GM12864 (cell line): ENCODE results near the gene SNX24.
"Not testable (repeated sequence)": the region's sequence is repeated elsewhere in the genome, so short reads cannot be mapped to it uniquely, and the experiment has no call there.

Experiments used
- DNase-seq: peaks from one replicate; pipeline ENCODE4 v3.0.0-alpha.2; 2011; ENCODE audit warnings: low read depth
- H3K4me3 ChIP-seq: 2 replicates; pipeline ENCODE4 v1.5.1; 2011; ENCODE audit warnings: mild to moderate bottlenecking, low read depth, low read length, control low read depth
- TF ChIP-seq, protein P1 (sequence below): IDR thresholded peaks from 2 replicates; pipeline ENCODE4 v1.5.1; 2011; ENCODE audit warnings: low read depth, mild to moderate bottlenecking, moderate library complexity, low read length, control low read depth, inconsistent platforms; ENCODE audit errors: missing control alignments

The SNX24 gene

DNA sequence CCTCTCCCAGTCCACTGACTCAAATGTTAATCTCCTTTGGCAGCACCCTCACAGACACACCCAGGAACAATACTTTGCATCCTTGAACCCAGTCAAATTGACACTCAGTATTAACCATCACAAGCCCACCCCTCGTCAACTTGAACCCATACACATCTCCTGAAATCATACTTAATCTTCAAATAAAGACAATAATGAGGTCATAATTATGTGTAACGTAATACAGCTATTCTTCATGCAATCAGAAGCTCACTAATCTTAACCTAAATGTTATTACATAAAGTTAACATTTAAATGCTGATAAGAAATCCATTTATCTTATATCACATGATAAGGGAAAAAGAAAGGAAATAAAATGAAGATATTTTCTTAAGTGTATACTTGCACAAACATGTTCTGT is 125.9 kb downstream of the SNX24 start:
- H3K4me3 ChIP-seq: no peak overlapping the region
- DNase-seq: no peak
- TF ChIP-seq, protein P1, sequence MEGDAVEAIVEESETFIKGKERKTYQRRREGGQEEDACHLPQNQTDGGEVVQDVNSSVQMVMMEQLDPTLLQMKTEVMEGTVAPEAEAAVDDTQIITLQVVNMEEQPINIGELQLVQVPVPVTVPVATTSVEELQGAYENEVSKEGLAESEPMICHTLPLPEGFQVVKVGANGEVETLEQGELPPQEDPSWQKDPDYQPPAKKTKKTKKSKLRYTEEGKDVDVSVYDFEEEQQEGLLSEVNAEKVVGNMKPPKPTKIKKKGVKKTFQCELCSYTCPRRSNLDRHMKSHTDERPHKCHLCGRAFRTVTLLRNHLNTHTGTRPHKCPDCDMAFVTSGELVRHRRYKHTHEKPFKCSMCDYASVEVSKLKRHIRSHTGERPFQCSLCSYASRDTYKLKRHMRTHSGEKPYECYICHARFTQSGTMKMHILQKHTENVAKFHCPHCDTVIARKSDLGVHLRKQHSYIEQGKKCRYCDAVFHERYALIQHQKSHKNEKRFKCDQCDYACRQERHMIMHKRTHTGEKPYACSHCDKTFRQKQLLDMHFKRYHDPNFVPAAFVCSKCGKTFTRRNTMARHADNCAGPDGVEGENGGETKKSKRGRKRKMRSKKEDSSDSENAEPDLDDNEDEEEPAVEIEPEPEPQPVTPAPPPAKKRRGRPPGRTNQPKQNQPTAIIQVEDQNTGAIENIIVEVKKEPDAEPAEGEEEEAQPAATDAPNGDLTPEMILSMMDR: no peak

DNA sequence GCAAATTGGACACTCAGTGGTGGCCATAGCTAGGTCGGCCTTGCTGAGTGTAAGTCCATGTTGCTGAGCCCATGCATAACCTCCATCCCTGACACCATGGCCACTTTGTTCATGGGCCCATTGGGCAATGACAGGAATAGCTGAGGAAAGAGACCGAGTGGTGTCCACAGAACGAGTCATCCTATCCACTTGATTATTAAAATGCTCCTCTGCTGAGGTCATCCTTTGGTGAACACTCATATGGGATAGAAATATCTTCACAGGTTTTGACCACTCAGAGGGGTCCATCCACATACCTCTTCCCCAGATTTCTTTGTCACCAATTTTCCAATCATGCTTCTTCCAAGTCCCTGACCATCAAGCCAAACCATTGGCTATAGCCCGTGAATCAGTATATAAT is 127.5 kb downstream of the SNX24 start:
- H3K4me3 ChIP-seq: no peak overlapping the region
- DNase-seq: no peak
- TF ChIP-seq, protein P1: no peak

DNA sequence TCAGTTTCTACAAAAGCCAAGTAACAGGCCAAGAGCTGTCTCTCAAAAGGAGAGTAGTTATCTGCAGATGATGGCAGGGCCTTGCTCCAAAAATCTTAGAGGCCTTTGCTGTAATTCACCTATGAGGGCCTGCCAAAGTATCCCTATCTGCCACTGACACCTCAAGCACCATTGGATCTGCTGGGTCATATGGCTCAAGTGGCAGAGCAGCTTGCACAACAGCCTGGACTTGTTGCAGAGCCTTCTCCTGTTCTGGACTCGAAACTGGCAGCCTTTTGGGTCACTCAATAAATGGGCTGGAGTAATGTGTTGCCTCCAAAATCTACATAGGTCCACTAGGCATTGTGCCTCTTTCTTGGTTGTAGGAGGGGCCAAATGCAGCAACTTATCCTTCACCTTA is 128.3 kb downstream of the SNX24 start:
- DNase-seq, H3K4me3 ChIP-seq: not testable (repeated sequence)

DNA sequence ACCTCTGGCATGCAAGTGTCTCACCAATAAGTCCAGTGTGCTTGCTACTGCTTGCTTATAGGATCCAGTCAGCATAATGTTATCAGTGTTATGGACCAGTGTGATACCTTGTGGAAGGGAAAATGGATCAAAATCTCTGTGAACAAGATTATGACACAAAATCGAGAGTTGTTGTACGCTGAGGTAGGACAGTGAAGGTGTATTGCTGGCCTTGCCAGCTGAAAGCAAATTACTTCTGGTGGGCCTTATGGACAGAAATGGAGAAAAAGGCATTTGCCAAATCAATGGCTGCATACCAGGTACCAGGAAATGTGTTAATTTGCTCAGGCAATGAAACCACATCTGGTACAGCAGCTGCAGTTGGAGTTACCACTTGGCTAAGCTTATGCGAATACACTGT is 128.8 kb downstream of the SNX24 start:
- H3K4me3 ChIP-seq, DNase-seq: not testable (repeated sequence)

DNA sequence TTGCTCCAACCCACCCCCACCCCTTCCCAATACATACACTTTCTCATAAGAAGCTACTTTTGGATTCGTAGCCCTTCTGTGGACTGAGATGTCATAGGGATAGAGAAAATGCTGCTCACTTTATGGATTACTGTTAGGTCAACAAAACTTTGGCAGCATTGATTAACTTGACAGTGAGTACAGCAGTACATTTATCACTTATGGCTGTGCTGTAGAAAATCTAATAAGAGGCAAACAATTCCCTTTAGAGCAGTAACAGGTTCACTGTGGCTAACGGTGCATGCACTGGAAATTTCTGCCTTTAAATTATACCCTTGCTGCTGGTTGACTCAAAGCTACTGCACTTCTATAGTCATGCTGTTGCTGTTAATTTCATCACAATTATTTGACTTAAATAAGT is 131.9 kb downstream of the SNX24 start:
- no peak for DNase-seq
- TF ChIP-seq, protein P1: no peak
- H3K4me3 ChIP-seq: no peak overlapping the region

DNA sequence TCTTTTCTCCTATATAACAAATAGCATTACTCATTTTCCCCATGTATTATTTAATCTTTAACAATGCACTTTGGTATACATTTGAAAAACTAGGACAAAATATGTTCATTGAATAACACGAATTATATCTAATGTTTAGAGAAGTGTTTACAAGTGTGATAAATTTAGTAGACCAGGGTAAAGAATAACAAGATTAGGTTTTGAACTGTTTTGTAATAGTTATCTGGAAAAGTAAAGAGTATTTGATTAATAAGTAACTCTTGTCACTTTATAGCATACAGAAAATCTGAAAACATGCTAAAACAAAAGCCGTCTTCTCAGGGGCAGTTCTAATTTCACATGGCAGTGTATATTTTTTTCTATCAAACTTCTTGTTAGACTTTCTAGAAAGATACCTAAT is 132.7 kb downstream of the SNX24 start:
- DNase-seq: no peak
- TF ChIP-seq, protein P1: no peak
- H3K4me3 ChIP-seq: no peak overlapping the region

DNA sequence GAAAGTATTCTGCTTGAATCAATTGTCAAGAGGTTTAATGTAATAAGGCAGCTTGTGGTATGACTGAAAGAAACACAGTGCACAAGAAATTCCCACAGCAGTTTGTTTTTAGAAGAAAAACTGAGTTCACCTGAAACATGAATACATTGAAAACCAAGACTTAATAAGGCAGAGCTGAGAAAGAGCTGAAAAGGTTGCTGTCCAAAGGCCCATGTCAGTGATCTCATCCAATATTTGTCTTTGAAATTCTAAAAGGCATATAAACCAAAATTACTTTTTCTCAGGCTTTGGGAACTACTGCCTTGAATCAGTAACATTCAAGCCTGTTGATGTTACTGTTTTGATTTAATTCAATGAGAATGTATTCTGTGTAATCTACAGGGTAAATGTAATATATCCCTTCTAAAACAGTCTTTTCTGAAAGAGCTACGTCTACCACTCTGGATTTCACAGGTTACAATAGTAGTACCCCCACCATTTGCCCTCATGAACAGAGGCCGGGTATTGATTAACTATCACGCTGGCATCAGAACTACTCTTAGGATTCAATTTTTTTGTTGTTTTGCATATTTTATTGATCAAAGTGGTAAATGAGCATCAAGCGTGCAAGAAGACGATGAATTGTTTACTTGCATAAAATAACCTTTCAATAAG is 133.4 kb downstream of the SNX24 start:
- DNase-seq: no peak
- TF ChIP-seq, protein P1: no peak
- no peak overlapping the region for H3K4me3 ChIP-seq

DNA sequence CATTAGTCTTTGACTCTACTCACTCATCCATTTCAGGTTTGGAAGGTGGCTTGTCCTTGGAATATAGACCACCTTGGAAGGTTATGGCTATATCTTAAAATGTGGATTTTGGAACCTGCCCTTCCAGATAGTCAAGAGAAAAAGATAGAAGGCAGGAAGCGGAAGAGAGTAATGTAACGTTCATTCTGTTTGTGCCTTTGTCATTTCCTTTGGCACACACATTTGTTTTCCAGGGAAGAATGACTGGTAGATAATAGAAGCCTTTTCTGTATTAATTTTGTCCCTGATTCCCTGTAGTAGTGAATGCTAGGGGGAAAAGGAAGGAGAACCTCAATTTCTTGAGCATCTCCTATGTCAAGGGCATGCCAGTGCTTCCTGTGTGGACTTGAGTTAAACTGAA is 136.4 kb downstream of the SNX24 start:
- no peak for DNase-seq
- H3K4me3 ChIP-seq: no peak overlapping the region
- TF ChIP-seq, protein P1: no peak
